ENCODE measurements around the gene ATP8B3.

Gene ATP8B3

GRCh38 chr19:1746401-1747284 lies 65.4 kb downstream of the ATP8B3 start:
- TF ChIP-seq CTCF (conservative IDR thresholded peaks at IDR 0.05; ENCODE audit: low read depth, low read length) = no peak
- no peak for DNase-seq (ENCODE audit: low read depth)

GRCh38 chr19:1745589-1746031 lies 66.5 kb downstream of the ATP8B3 start:
- DNase-seq (ENCODE audit: low read depth) = no peak
- no peak for TF ChIP-seq CTCF (conservative IDR thresholded peaks at IDR 0.05; ENCODE audit: low read depth, low read length)
- H3K4me3 ChIP-seq (ENCODE audit: low read length) = no peak overlapping the region

More at GRCh38 chr19:1746401-1747284, 65.4 kb downstream of the ATP8B3 start:
- no peak overlapping the region for H3K4me3 ChIP-seq (ENCODE audit: low read length)

- no peak overlapping the region for H3K4me3 ChIP-seq (ENCODE audit: low read length)
- no peak for TF ChIP-seq CTCF (conservative IDR thresholded peaks at IDR 0.05; ENCODE audit: low read depth, low read length)
- DNase-seq (ENCODE audit: low read depth) = no peak
These were observed 67.1 kb downstream of the ATP8B3 start for GRCh38 chr19:1744822-1745563.

- DNase-seq (ENCODE audit: low read depth) = no peak
- H3K4me3 ChIP-seq (ENCODE audit: low read length) = no peak overlapping the region
- TF ChIP-seq CTCF (conservative IDR thresholded peaks at IDR 0.05; ENCODE audit: low read depth, low read length) = no peak
These were observed 67.9 kb downstream of the ATP8B3 start for GRCh38 chr19:1744133-1744665.

GRCh38 chr19:1742989-1743696 lies 68.9 kb downstream of the ATP8B3 start:
- no peak for DNase-seq (ENCODE audit: low read depth)
- no peak for TF ChIP-seq CTCF (conservative IDR thresholded peaks at IDR 0.05; ENCODE audit: low read depth, low read length)
- H3K4me3 ChIP-seq (ENCODE audit: low read length) = no peak overlapping the region

- TF ChIP-seq CTCF (conservative IDR thresholded peaks at IDR 0.05; ENCODE audit: low read depth, low read length) = no peak
- no peak overlapping the region for H3K4me3 ChIP-seq (ENCODE audit: low read length)
- DNase-seq (ENCODE audit: low read depth) = no peak
These were observed 72.0 kb downstream of the ATP8B3 start for GRCh38 chr19:1739960-1740629.
